Adrenal gland (tissue), 12 donors: Measurements from ENCODE around the gene IGIP. TPM values are rescaled to one million over a fixed set of nuclear protein-coding genes. Genes with fewer than 3 reads are reported as not detected.

ENCODE experiments used
- DNase-seq, 7 donors: peaks; one replicate each; pipeline ENCODE4 v3.0.0-alpha.2; 2019 to 2020
- H3K27ac ChIP-seq, 5 donors: fragments of 200-600 bp; sonication (generic) in 4 of 5; 1 replicate in 3 of 5; 2 replicates in 2 of 5; pipeline versions ENCODE4 v1.5.1 to v1.8.0; 2016 to 2020; ENCODE audit warnings: mild to moderate bottlenecking in 1 of 5
- H3K27me3 ChIP-seq: fragments of 200-600 bp; 2 replicates; pipeline ENCODE4 v1.8.0; 2021
- H3K36me3 ChIP-seq, 2 donors: fragments of 200-600 bp; replicated peaks in 1 of 2; 1 replicate in 1 of 2; 2 replicates in 1 of 2; pipeline versions ENCODE4 v1.5.1 to v1.8.0; 2018 to 2022
- H3K4me1 ChIP-seq, 2 donors: fragments of 200-600 bp; replicated peaks in 1 of 2; 1 replicate in 1 of 2; 2 replicates in 1 of 2; pipeline versions ENCODE4 v1.5.1 to v1.8.0; 2018 to 2021
- H3K4me3 ChIP-seq, 4 donors: fragments of 200-600 bp; sonication (generic) in 3 of 4; one replicate each; pipeline ENCODE4 v1.5.1; 2016 to 2018
- H3K9me3 ChIP-seq, 3 donors: fragments of 200-600 bp; sonication (generic) in 1 of 3; replicated peaks in 1 of 3; 1 replicate in 2 of 3; 2 replicates in 1 of 3; pipeline versions ENCODE4 v1.5.1 to v1.8.0; 2016 to 2021
- CTCF ChIP-seq, 6 experiments: fragments of 450-650 bp in 4 of 6; fragments of 200-600 bp in 2 of 6; sonication (generic) in 1 of 6; IDR thresholded peaks; 1 replicate in 5 of 6; 2 replicates in 1 of 6; pipeline versions ENCODE4 v1.5.1 to v1.8.0; 2016 to 2021; ENCODE audit warnings: antibody characterized with exemption in 6 of 6, mild to moderate bottlenecking in 2 of 6, moderate library complexity in 1 of 6
- POLR2A ChIP-seq, 2 donors: fragments of 450-650 bp; IDR thresholded peaks; one replicate each; pipeline ENCODE4 v1.6.1; 2017; ENCODE audit warnings: antibody characterized with exemption in 2 of 2, mild to moderate bottlenecking in 2 of 2, moderate library complexity in 1 of 2
- WGBS, 4 donors: extraction: QIAGEN DNeasy Blood & Tissue Kit in 2 of 4; methylation state at CpG; one replicate each; pipeline versions ENCODE4 v1.1.5 to v1.1.7; 2013 to 2017; 5-methylcytosine and 5-hydroxymethylcytosine counted together
- intact Hi-C, 2 donors: fragments of 100-400 bp; cut with DNase I; formaldehyde crosslinking; loops; one replicate each; pipeline versions ENCODE4 v1.14.1 to v1.15.0; 2022 to 2023
- polyA plus RNA-seq, 3 donors: library from polyadenylated mRNA; stranded (reverse); fragments of 200-250 nt in 2 of 3; fragments of 350-450 nt in 1 of 3; fragmentation: Illumina TruSeq in 1 of 3; extraction: RNeasy Lipid Tissue Mini Kit (QIAGEN cat#74804) in 1 of 3; gene quantifications; one replicate each; pipeline ENCODE4 v1.2.3, GENCODE V29; 2013 to 2014
- total RNA-seq, 9 donors: library from RNA; depleted of rRNA in 4 of 9; stranded (reverse); fragments of >200 nt in 4 of 9; fragments of 120-200 nt in 1 of 9; fragmentation: NEBNext Ultra II Directional in 1 of 9; extraction: Animal tissue kit (Norgen Biotek cat#: 25700) in 1 of 9; gene quantifications; one replicate each; pipeline versions ENCODE4 v1.1.0 to v1.2.4, GENCODE V29; 2013 to 2023
- donor health status: healthy with polysubstance abuse.
- donor health status: Bipolar disorder and iron deficiency.
- donor health status: DM: yes; HTN: yes; CAD: no.
- donor health status: DM: no; HTN: no; CAD: no.
- donor health status: DM: no; HTN: no; CAD: no.
- donor health status: DM: yes; HTN: yes; CAD: no.

Gene IGIP
- total and polyA plus RNA-seq, 12 donors: 5.6 to 25.9 (median 12.0) TPM

GRCh38 chr5:140110646-140110957 is 15.1 kb upstream of the IGIP start:
- Histone ChIP-seq H3K27me3 (no peaks in the 10 kb centered on the region), H3K4me3 (no peak overlapping the region), H3K9me3 (no peaks in the 10 kb centered on the region), H3K36me3 (no peaks in the 10 kb centered on the region), H3K27ac (no peak overlapping the region), H3K4me1 (peaks cover 22 to 67% of the 10 kb centered on the region in 2 donors)
- 45 to 64% (median 61%) methylated on average over 1 of the region's 1 CpG for WGBS, 4 donors
- no peak for TF ChIP-seq CTCF (IDR thresholded peaks at IDR 0.05)
- DNase-seq: no peak
- intact Hi-C loops: loop anchor here in 1 of 2 donors (5.0 kb wide), 1 partner anchor 37 kb away; no protein-coding TSS in a partner anchor

GRCh38 chr5:140111011-140111858 is 14.5 kb upstream of the IGIP start:
- TF ChIP-seq POLR2A (IDR thresholded peaks at IDR 0.05): no peak
- TF ChIP-seq CTCF (IDR thresholded peaks at IDR 0.05): no peak
- Histone ChIP-seq H3K27ac (no peak overlapping the region), H3K4me3 (no peak overlapping the region), H3K9me3 (no peaks in the 10 kb centered on the region), H3K27me3 (no peaks in the 10 kb centered on the region), H3K4me1 (peaks cover 27 to 69% of the 10 kb centered on the region in 2 donors), H3K36me3 (no peaks in the 10 kb centered on the region)
- intact Hi-C loops: loop anchor here in 1 of 2 donors (5.0 kb wide), 1 partner anchor 36 kb away; no protein-coding TSS in a partner anchor
- WGBS, 4 donors: 79 to 82% (median 80%) methylated on average over 17 to 18 of the region's 18 CpGs
- no peak for DNase-seq

- 74 to 78% (median 77%) methylated on average over 8 of the region's 8 CpGs for whole genome bisulfite sequencing, 4 donors
- Histone ChIP-seq H3K4me1 (peaks cover 26 to 69% of the 10 kb centered on the region in 2 donors), H3K4me3 (no peak overlapping the region), H3K9me3 (no peaks in the 10 kb centered on the region), H3K36me3 (no peaks in the 10 kb centered on the region), H3K27ac (peak overlapping the region in 3 of 5 donors; percentile 11 to 99 (median 96)), H3K27me3 (no peaks in the 10 kb centered on the region)
- TF ChIP-seq POLR2A (IDR thresholded peaks at IDR 0.05) (no peak), CTCF (IDR thresholded peaks at IDR 0.05) (no peak)
- DNase-seq: no peak
- intact Hi-C loops: loop anchor here in 1 of 2 donors (5.0 kb wide), 1 partner anchor 35 kb away; no protein-coding TSS in a partner anchor
Observed at GRCh38 chr5:140111859-140112551, 13.7 kb upstream of the IGIP start.

GRCh38 chr5:140112685-140113179 is 13.0 kb upstream of the IGIP start:
- no peaks in the 10 kb centered on the region for H3K9me3 ChIP-seq
- H3K27me3 ChIP-seq: no peaks in the 10 kb centered on the region
- intact Hi-C loops: loop anchor here in 1 of 2 donors (5.0 kb wide), 1 partner anchor 35 kb away; no protein-coding TSS in a partner anchor
- WGBS, 4 donors: 20 to 31% (median 25%) methylated on average over 6 to 13 of the region's 13 CpGs
- no peak for DNase-seq
- H3K4me3 ChIP-seq: peak overlapping the region in 2 of 4 donors; percentile 65 to 89
- H3K36me3 ChIP-seq: no peaks in the 10 kb centered on the region
- peaks cover 27 to 75% of the 10 kb centered on the region in 2 donors for H3K4me1 ChIP-seq
- H3K27ac ChIP-seq: peak overlapping the region in 3 of 5 donors; percentile 11 to 99 (median 96)
- TF ChIP-seq POLR2A (IDR thresholded peaks at IDR 0.05) (no peak), CTCF (IDR thresholded peaks at IDR 0.05) (no peak)
